Neural progenitor cell (in vitro differentiated cells): ENCODE data around the gene PSMC3IP. TPM values are rescaled to one million over a fixed set of nuclear protein-coding genes. Genes with fewer than 3 reads are reported as not detected.

ENCODE experiments used
- DNase-seq: peaks from one replicate; pipeline ENCODE4 v3.0.0-alpha.2; 2016; ENCODE audit warnings: low spot score
- H2AFZ ChIP-seq: fragments of 200-600 bp; sonication (generic); replicated peaks from 2 replicates; pipeline ENCODE4 v1.6.1; 2016; ENCODE audit warnings: antibody characterized with exemption
- H3F3A ChIP-seq: fragments of 200-600 bp; sonication (generic); 2 replicates; pipeline ENCODE4 v1.6.1; 2016; ENCODE audit warnings: antibody characterized with exemption, low read depth
- H3K27ac ChIP-seq: fragments of 200-600 bp; sonication (generic); 2 replicates; pipeline ENCODE4 v1.5.1; 2016; ENCODE audit warnings: mild to moderate bottlenecking
- H3K27me3 ChIP-seq: fragments of 200-600 bp; sonication (generic); 2 replicates; pipeline ENCODE4 v1.6.1; 2016; ENCODE audit warnings: mild to moderate bottlenecking, moderate library complexity
- H3K36me3 ChIP-seq: fragments of 200-600 bp; sonication (generic); 2 replicates; pipeline ENCODE4 v1.5.1; 2016
- H3K4me1 ChIP-seq: fragments of 200-600 bp; sonication (generic); 2 replicates; pipeline ENCODE4 v1.6.1; 2016; ENCODE audit warnings: mixed run types
- H3K4me2 ChIP-seq: fragments of 200-600 bp; sonication (generic); 2 replicates; pipeline ENCODE4 v1.6.1; 2016
- H3K4me3 ChIP-seq: fragments of 200-600 bp; sonication (generic); 2 replicates; pipeline ENCODE4 v1.5.1; 2016
- H3K79me2 ChIP-seq: fragments of 200-600 bp; sonication (generic); 2 replicates; pipeline ENCODE4 v1.6.1; 2016; ENCODE audit warnings: low read depth
- H3K9ac ChIP-seq: fragments of 200-600 bp; sonication (generic); 2 replicates; pipeline ENCODE4 v1.6.1; 2016
- H3K9me3 ChIP-seq: fragments of 200-600 bp; sonication (generic); 2 replicates; pipeline ENCODE4 v1.5.1; 2016; ENCODE audit warnings: low read depth
- H4K20me1 ChIP-seq: fragments of 200-600 bp; sonication (generic); 2 replicates; pipeline ENCODE4 v1.6.1; 2016; ENCODE audit warnings: low read depth
- H3K27ac Mint-ChIP-seq: 3 replicates; pipeline ENCODE4 v1.8.0; 2021; ENCODE audit warnings: mixed read lengths
- H3K27me3 Mint-ChIP-seq: 2 replicates; pipeline ENCODE4 v1.8.0; 2022; ENCODE audit warnings: low read depth, mild to moderate bottlenecking, inconsistent platforms, moderate library complexity, mixed read lengths; ENCODE audit not compliant: insufficient read depth
- H3K36me3 Mint-ChIP-seq: 3 replicates; pipeline ENCODE4 v1.8.0; 2021; ENCODE audit warnings: mixed read lengths
- H3K4me1 Mint-ChIP-seq: 3 replicates; pipeline ENCODE4 v1.8.0; 2021; ENCODE audit warnings: mixed read lengths
- H3K4me3 Mint-ChIP-seq: 3 replicates; pipeline ENCODE4 v1.8.0; 2021; ENCODE audit warnings: mild to moderate bottlenecking, moderate library complexity, mixed read lengths
- H3K9me3 Mint-ChIP-seq: 3 replicates; pipeline ENCODE4 v1.8.0; 2020; ENCODE audit warnings: mixed read lengths
- EZH2 ChIP-seq: fragments of 200-600 bp; sonication (generic); IDR thresholded peaks from 2 replicates; pipeline ENCODE4 v1.6.1; 2017; ENCODE audit warnings: antibody characterized with exemption, mild to moderate bottlenecking, moderate library complexity
- EZH2phosphoT487 ChIP-seq: fragments of 200-600 bp; sonication (generic); IDR thresholded peaks from 2 replicates; pipeline ENCODE4 v1.6.1; 2017; ENCODE audit warnings: antibody characterized with exemption
- total RNA-seq: library from RNA; depleted of rRNA; stranded (reverse); fragments of >200 nt; gene quantifications from 2 replicates; pipeline ENCODE4 v1.2.3, GENCODE V29; 2015; ENCODE audit warnings: low replicate concordance
- TF ChIP-seq, protein P1 (sequence below): fragments of 200-600 bp; sonication (generic); IDR thresholded peaks from 2 replicates; pipeline ENCODE4 v1.5.1; 2017; ENCODE audit warnings: antibody characterized with exemption, mild to moderate bottlenecking

The PSMC3IP gene
- total RNA-seq, 1 donor from 2014 or later = 23.7 TPM

GRCh38 chr17:42535155-42536047 lies 42.1 kb downstream of the PSMC3IP start:
- peaks cover 27% of the 10 kb centered on the region for H3K4me1 Mint-ChIP-seq
- peaks cover 3% of the 10 kb centered on the region for H3K27me3 Mint-ChIP-seq
- H3K27ac Mint-ChIP-seq = no peak overlapping the region
- peak overlapping the region; percentile 84 for H3K4me3 Mint-ChIP-seq
- peak overlapping the region; percentile 31 for H2AFZ ChIP-seq
- H4K20me1 ChIP-seq = no peaks in the 10 kb centered on the region
- H3K9me3 ChIP-seq = no peaks in the 10 kb centered on the region
- H3F3A ChIP-seq = peaks cover 6% of the 10 kb centered on the region
- H3K27me3 ChIP-seq = peaks cover 34% of the 10 kb centered on the region
- no peaks in the 10 kb centered on the region for H3K36me3 ChIP-seq
- H3K27ac ChIP-seq = no peak overlapping the region
- H3K4me1 ChIP-seq = peaks cover 10% of the 10 kb centered on the region
- peaks cover 5% of the 10 kb centered on the region for H3K79me2 ChIP-seq
- H3K4me2 ChIP-seq = peak overlapping the region; percentile 78
- TF ChIP-seq, protein P1, sequence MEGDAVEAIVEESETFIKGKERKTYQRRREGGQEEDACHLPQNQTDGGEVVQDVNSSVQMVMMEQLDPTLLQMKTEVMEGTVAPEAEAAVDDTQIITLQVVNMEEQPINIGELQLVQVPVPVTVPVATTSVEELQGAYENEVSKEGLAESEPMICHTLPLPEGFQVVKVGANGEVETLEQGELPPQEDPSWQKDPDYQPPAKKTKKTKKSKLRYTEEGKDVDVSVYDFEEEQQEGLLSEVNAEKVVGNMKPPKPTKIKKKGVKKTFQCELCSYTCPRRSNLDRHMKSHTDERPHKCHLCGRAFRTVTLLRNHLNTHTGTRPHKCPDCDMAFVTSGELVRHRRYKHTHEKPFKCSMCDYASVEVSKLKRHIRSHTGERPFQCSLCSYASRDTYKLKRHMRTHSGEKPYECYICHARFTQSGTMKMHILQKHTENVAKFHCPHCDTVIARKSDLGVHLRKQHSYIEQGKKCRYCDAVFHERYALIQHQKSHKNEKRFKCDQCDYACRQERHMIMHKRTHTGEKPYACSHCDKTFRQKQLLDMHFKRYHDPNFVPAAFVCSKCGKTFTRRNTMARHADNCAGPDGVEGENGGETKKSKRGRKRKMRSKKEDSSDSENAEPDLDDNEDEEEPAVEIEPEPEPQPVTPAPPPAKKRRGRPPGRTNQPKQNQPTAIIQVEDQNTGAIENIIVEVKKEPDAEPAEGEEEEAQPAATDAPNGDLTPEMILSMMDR = no peak
- TF ChIP-seq EZH2 (no peak), EZH2phosphoT487 (no peak)
- no peaks in the 10 kb centered on the region for H3K36me3 Mint-ChIP-seq
- no peaks in the 10 kb centered on the region for H3K9me3 Mint-ChIP-seq
- no peak for DNase-seq
- H3K9ac ChIP-seq = no peak overlapping the region
- peak overlapping the region; percentile 52 for H3K4me3 ChIP-seq

DNA sequence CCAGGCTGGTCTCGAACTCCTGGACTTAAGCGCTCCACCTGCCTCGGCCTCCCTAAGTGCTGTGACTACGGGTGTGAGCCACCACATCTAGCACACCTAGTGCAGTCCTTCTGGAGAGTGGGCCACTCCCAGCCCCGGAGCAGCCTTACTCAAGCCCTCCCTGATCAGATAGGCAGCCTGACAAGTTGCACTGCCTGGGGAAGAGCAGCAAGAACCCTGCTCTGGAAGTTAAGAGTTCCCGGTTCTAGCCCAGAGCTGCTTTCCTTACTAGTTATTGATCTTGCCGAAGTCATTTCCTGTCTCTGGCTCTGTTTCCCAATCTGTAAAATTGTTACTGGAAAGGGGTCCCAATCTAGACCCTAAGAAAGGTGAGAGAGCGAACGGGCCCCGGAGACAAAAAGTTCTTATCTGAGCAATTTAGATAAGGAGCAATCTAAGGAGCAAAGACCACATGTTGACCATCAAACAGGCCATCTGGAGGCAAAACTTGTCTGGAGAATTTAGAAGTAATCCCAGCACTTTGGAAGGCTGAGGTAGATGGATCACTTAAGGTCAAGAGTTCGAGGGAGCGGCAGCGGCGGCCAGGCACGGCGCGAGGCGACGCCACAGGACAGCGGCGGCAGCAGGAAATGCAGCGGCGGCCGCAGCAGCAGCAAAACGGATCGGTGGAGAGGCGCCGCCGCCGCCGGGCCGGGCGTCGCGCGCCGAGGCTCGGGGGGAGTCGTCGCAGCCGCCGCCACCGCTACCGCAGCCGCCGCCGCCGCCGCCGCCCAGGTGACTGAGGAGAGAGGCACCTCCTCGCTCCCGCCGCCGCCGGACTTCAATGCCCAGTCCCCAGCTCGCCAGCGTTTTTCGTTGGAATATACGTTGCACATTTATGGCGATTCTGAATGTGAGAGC lies 45.8 kb downstream of the PSMC3IP start:
- Histone ChIP-seq H3K36me3 (no peaks in the 10 kb centered on the region), H3K9me3 (no peaks in the 10 kb centered on the region), H4K20me1 (no peaks in the 10 kb centered on the region), H3K4me1 (peaks cover 7% of the 10 kb centered on the region), H3K27ac (no peak overlapping the region), H2AFZ (peak overlapping the region; percentile 98), H3K27me3 (peaks cover 34% of the 10 kb centered on the region), H3K9ac (no peak overlapping the region), H3K4me2 (peak overlapping the region; percentile 96), H3F3A (peaks cover 6% of the 10 kb centered on the region), H3K4me3 (peak overlapping the region; percentile 56), H3K79me2 (no peaks in the 10 kb centered on the region)
- Mint-ChIP-seq H3K36me3 (no peaks in the 10 kb centered on the region), H3K9me3 (no peaks in the 10 kb centered on the region), H3K4me3 (peak overlapping the region; percentile 83), H3K27ac (no peak overlapping the region), H3K4me1 (peaks cover 36% of the 10 kb centered on the region), H3K27me3 (peaks cover 5% of the 10 kb centered on the region)
- DNase-seq = peak; percentile 87
- peak; percentile 40 for TF ChIP-seq EZH2
- TF ChIP-seq, protein P1 = peak; percentile 48
- TF ChIP-seq EZH2phosphoT487 = no peak

DNA sequence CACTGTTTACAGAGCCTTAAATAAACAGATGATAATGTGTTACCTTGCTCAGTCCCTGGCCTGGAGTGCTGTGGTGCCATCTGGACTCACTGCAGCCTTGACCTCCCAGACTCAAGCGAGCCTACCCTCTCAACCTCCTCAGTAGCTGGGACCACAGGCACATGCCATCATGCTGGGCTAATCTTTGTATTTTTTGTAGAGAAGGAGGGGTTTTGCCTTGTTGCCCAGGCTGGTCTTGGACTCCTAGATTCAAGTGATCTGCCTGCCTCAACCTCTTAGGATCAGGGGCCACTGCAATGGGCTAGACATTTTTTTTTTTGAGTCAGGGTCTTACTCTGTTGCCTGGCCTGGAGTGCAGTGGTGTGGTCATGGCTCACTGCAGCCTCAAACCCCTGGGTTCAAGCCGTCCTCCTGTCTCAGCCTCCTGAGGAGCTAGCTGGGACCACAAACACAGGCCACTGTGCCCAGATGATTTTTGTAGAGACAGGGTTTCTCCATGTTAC lies 46.5 kb downstream of the PSMC3IP start:
- H3K36me3 ChIP-seq = no peaks in the 10 kb centered on the region
- Mint-ChIP-seq H3K36me3 (no peaks in the 10 kb centered on the region), H3K4me1 (peaks cover 36% of the 10 kb centered on the region), H3K9me3 (no peaks in the 10 kb centered on the region), H3K4me3 (no peak overlapping the region), H3K27me3 (peaks cover 5% of the 10 kb centered on the region), H3K27ac (no peak overlapping the region)
- no peak overlapping the region for H3K9ac ChIP-seq
- DNase-seq = no peak
- H3K4me1 ChIP-seq = peaks cover 7% of the 10 kb centered on the region
- TF ChIP-seq, protein P1 = no peak
- TF ChIP-seq EZH2phosphoT487 = no peak
- TF ChIP-seq EZH2 = no peak
- no peaks in the 10 kb centered on the region for H3K9me3 ChIP-seq
- H2AFZ ChIP-seq = no peak overlapping the region
- peaks cover 34% of the 10 kb centered on the region for H3K27me3 ChIP-seq
- peaks cover 6% of the 10 kb centered on the region for H3F3A ChIP-seq
- H3K79me2 ChIP-seq = no peaks in the 10 kb centered on the region
- H3K27ac ChIP-seq = no peak overlapping the region
- H4K20me1 ChIP-seq = no peaks in the 10 kb centered on the region
- H3K4me2 ChIP-seq = no peak overlapping the region
- no peak overlapping the region for H3K4me3 ChIP-seq
